GM12878 (cell line): ENCODE data around the gene CAMK2B. TPM values are rescaled to one million over a fixed set of nuclear protein-coding genes. Genes with fewer than 3 reads are reported as not detected.

Source experiments
- ATAC-seq: fragments of 200-7000 bp; cut with Tn5 transposase; 3 replicates; pipeline ENCODE4 v1.9.1; 2020; ENCODE audit warnings: mild to moderate bottlenecking, moderate library complexity
- BruUV-seq: library from RNA; stranded (reverse); fragments of 400-500 nt; replicated peaks from 2 replicates; lab custom pipeline; 2021; lab: Mats Ljungman, UMichigan
- CTCF ChIA-PET: fragments of 300-600 bp; sonication (Branson Sonifier 250); formaldehyde crosslinking; extraction: SDS; loops from one replicate; lab custom pipeline; 2021; ENCODE audit warnings: inconsistent platforms; lab: Yijun Ruan, JAX
- POLR2A ChIA-PET: fragments of 350-600 bp; formaldehyde crosslinking; extraction: SDS; loops from one replicate; lab custom pipeline; 2021; ENCODE audit warnings: inconsistent platforms; lab: Charles Lee
- RAD21 ChIA-PET: fragments of 300-600 bp; sonication (Branson Sonifier 250); formaldehyde crosslinking; loops from one replicate; lab custom pipeline; 2023; ENCODE audit warnings: antibody characterized with exemption; ENCODE audit not compliant: unreplicated experiment; lab: Charles Lee
- SMC1A ChIA-PET: fragments of 300-600 bp; sonication (Branson Sonifier 250); formaldehyde crosslinking; loops from one replicate; lab custom pipeline; 2023; ENCODE audit not compliant: unreplicated experiment, uncharacterized antibody; lab: Charles Lee
- DNase-seq: peaks from one replicate; pipeline ENCODE4 v3.0.0-alpha.2; 2011; ENCODE audit warnings: low read depth, low spot score
- FAIRE-seq: peaks from 3 replicates; lab custom pipeline; 2011; peaks lifted over from hg19 to GRCh38; lab: Jason Lieb, UNC
- H2AFZ ChIP-seq: 2 replicates; pipeline ENCODE4 v1.6.0; 2011; ENCODE audit warnings: low read depth, low read length, control low read depth; ENCODE audit not compliant: control insufficient read depth
- H3K27ac ChIP-seq: 2 replicates; pipeline ENCODE4 v1.5.1; 2011; ENCODE audit warnings: control low read depth; ENCODE audit not compliant: control insufficient read depth, insufficient read depth
- H3K27me3 ChIP-seq, 2 experiments: replicated peaks in 1 of 2; 2 replicates each; pipeline versions ENCODE4 v1.6.0 to v1.6.1; 2011; ENCODE audit warnings: low read length in 1 of 2; ENCODE audit not compliant: control insufficient read depth in 2 of 2, insufficient read depth in 2 of 2
- H3K36me3 ChIP-seq, 2 experiments: 2 replicates each; pipeline ENCODE4 v1.5.1; 2011; ENCODE audit warnings: low read length in 1 of 2; ENCODE audit not compliant: control insufficient read depth in 2 of 2, insufficient read depth in 2 of 2
- H3K4me1 ChIP-seq: 2 replicates; pipeline ENCODE4 v1.6.1; 2011; ENCODE audit warnings: mild to moderate bottlenecking, low read length, moderate library complexity, mixed read lengths; ENCODE audit not compliant: control insufficient read depth, insufficient read depth
- H3K4me2 ChIP-seq: 2 replicates; pipeline ENCODE4 v1.6.0; 2011; ENCODE audit warnings: control low read depth; ENCODE audit not compliant: control insufficient read depth, insufficient read depth
- H3K4me3 ChIP-seq: fragments of 200-600 bp; sonication (generic); 2 replicates; pipeline ENCODE4 v1.5.1; 2016
- H3K79me2 ChIP-seq: 2 replicates; pipeline ENCODE4 v1.6.0; 2011; ENCODE audit warnings: low read length; ENCODE audit not compliant: control insufficient read depth, insufficient read depth
- H3K9ac ChIP-seq: 2 replicates; pipeline ENCODE4 v1.8.0; 2011; ENCODE audit warnings: low read length, control low read depth, mixed read lengths; ENCODE audit not compliant: control insufficient read depth, insufficient read depth
- H3K9me3 ChIP-seq: replicated peaks from 3 replicates; pipeline ENCODE4 v1.5.1; 2011; ENCODE audit warnings: mild to moderate bottlenecking, low read length; ENCODE audit not compliant: control insufficient read depth, insufficient read depth
- H4K20me1 ChIP-seq: 2 replicates; pipeline ENCODE4 v1.6.0; 2011; ENCODE audit not compliant: control insufficient read depth, insufficient read depth
- BCL11A ChIP-seq: IDR thresholded peaks from 2 replicates; pipeline ENCODE4 v1.6.1; 2011; ENCODE audit warnings: low read depth, low read length
- BCL3 ChIP-seq: IDR thresholded peaks from 2 replicates; pipeline ENCODE4 v1.6.1; 2011; ENCODE audit warnings: borderline replicate concordance, low read depth, mild to moderate bottlenecking, moderate library complexity, low read length; ENCODE audit not compliant: insufficient read depth, poor library complexity, severe bottlenecking
- BCLAF1 ChIP-seq: fragments of 450-650 bp; IDR thresholded peaks from 2 replicates; pipeline ENCODE4 v1.6.1; 2017; ENCODE audit warnings: antibody characterized with exemption, mild to moderate bottlenecking, moderate library complexity
- BHLHE40 ChIP-seq, 2 experiments: fragments of 450-650 bp in 1 of 2; IDR thresholded peaks; 2 replicates each; pipeline ENCODE4 v1.6.1; 2011 to 2017; ENCODE audit warnings: low read depth in 2 of 2, borderline replicate concordance in 1 of 2, improper control_type of control experiment in 1 of 2, low read length in 1 of 2, mild to moderate bottlenecking in 1 of 2
- CBFB ChIP-seq: IDR thresholded peaks from 2 replicates; pipeline ENCODE4 v1.6.1; 2016; ENCODE audit warnings: antibody characterized with exemption, low read depth
- CTCF ChIP-seq, 3 experiments: IDR thresholded peaks in 2 of 3; conservative IDR thresholded peaks in 1 of 3; 2 replicates each; pipeline ENCODE4 v1.5.1; 2011; ENCODE audit warnings: low read depth in 3 of 3, low read length in 3 of 3, mild to moderate bottlenecking in 3 of 3, control low read depth in 2 of 3, moderate library complexity in 2 of 3, inconsistent platforms in 1 of 3, mixed read lengths in 1 of 3; ENCODE audit not compliant: control insufficient read depth in 2 of 3, insufficient read depth in 1 of 3; ENCODE audit errors: extremely low read depth in 1 of 3
- GABPA ChIP-seq: IDR thresholded peaks from 2 replicates; pipeline ENCODE4 v1.6.1; 2014; ENCODE audit warnings: antibody characterized with exemption, low read depth, mild to moderate bottlenecking, inconsistent platforms
- HSF1 ChIP-seq: fragments of 150-350 bp; IDR thresholded peaks from 2 replicates; pipeline ENCODE4 v1.6.1; 2014; ENCODE audit warnings: mild to moderate bottlenecking, low read depth, low read length
- KAT2A ChIP-seq: conservative IDR thresholded peaks from 2 replicates; pipeline ENCODE4 v1.6.1; 2011; ENCODE audit warnings: low read depth, low read length; ENCODE audit not compliant: control insufficient read depth
- MYC ChIP-seq: IDR thresholded peaks from 2 replicates; pipeline ENCODE4 v1.6.1; 2011; ENCODE audit warnings: mild to moderate bottlenecking, low read length, moderate library complexity, inconsistent platforms; ENCODE audit not compliant: insufficient read depth, insufficient replicate concordance, insufficient read length, severe bottlenecking
- NKRF ChIP-seq: fragments of 450-650 bp; conservative IDR thresholded peaks from 2 replicates; pipeline ENCODE4 v1.6.1; 2017; ENCODE audit warnings: mild to moderate bottlenecking, moderate library complexity
- SMAD5 ChIP-seq: IDR thresholded peaks from 2 replicates; pipeline ENCODE4 v1.6.1; 2016; ENCODE audit warnings: antibody characterized with exemption, low read depth
- SREBF1 ChIP-seq: IDR thresholded peaks from 2 replicates; pipeline ENCODE4 v1.6.1; 2012; ENCODE audit warnings: mild to moderate bottlenecking, low read length
- WGBS: methylation state at CpG from one replicate; pipeline ENCODE4 v1.1.6; 2016; ENCODE audit warnings: low lambda C conversion rate; ENCODE audit not compliant: insufficient replicate concordance, insufficient coverage; ENCODE audit errors: missing lambda C conversion rate; 5-methylcytosine and 5-hydroxymethylcytosine counted together
- in situ Hi-C: fragments of 300-500 bp; cut with MboI; formaldehyde crosslinking; loops from 9 replicates; pipeline ENCODE4 v1.14.3; 2018; ENCODE audit warnings: mixed read lengths
- intact Hi-C: fragments of 100-400 bp; cut with micrococcal nuclease; formaldehyde crosslinking; loops from one replicate; pipeline ENCODE4 v1.14.2; 2022; ENCODE audit not compliant: unreplicated experiment
- polyA plus RNA-seq, 11 experiments: library from polyadenylated mRNA; depleted of rRNA in 4 of 11; unstranded in 6 of 11; stranded (reverse) in 5 of 11; fragments of >200 nt; fragmentation: Nextera tagmentation in 4 of 11; fragmentation: Illumina TruSeq in 1 of 11; extraction: Ambion mirVana in 4 of 11; extraction: Trizol in 1 of 11; gene quantifications; 1 replicate in 1 of 11; 2 replicates in 10 of 11; pipeline versions ENCODE4 v1.2.1 to v1.2.3, GENCODE V29; 2011 to 2016; ENCODE audit warnings: inconsistent platforms in 2 of 11, missing spikeins in 2 of 11, low read depth in 1 of 11
- total RNA-seq, 4 experiments: library from RNA; depleted of rRNA in 3 of 4; stranded (reverse); fragments of >200 nt in 3 of 4; fragmentation: Illumina TruSeq in 1 of 4; extraction: Trizol in 1 of 4; gene quantifications; 2 replicates each; pipeline versions ENCODE4 v1.2.1 to v1.2.3, GENCODE V29; 2013 to 2021

CAMK2B gene
- total and polyA plus RNA-seq, 10 of the 15 experiments (the other 5 are each of a cell fraction or from before 2014, with no cell fraction given), result 0.06 to 0.23 (median 0.11) TPM; not detected in 5

GRCh38 chr7:44191171-44191570, 134.2 kb downstream of the CAMK2B start:
- intact Hi-C loops, result loop anchor here (5.0 kb wide), 1 partner anchor 39 kb away; no protein-coding TSS in a partner anchor
- Histone ChIP-seq H3K79me2 (no peaks in the 10 kb centered on the region), H3K36me3 (no peaks in the 10 kb centered on the region), H3K27ac (no peak overlapping the region), H3K4me1 (no peaks in the 10 kb centered on the region), H3K4me3 (no peak overlapping the region), H4K20me1 (no peaks in the 10 kb centered on the region), H2AFZ (no peak overlapping the region), H3K9me3 (no peaks in the 10 kb centered on the region), H3K4me2 (no peak overlapping the region), H3K27me3 (no peaks in the 10 kb centered on the region; a peak in 1 of 4 replicates), H3K9ac (no peak overlapping the region)
- in situ Hi-C loops, result no loop called here
- no TSS peak for BruUV-seq
- FAIRE-seq (no peak), DNase-seq (no peak), ATAC-seq (no peak)
- POLR2A ChIA-PET, result no interaction called here
- CTCF ChIA-PET, result no interaction called here
- RAD21 ChIA-PET, result no interaction called here
- WGBS, result 63% methylated on average over 5 of the region's 5 CpGs
- SMC1A ChIA-PET, result no interaction called here
- TF ChIP-seq HSF1 (no peak), MYC (no peak), BCLAF1 (no peak), CBFB (no peak), NKRF (no peak), SMAD5 (no peak), BHLHE40 (IDR thresholded peaks at IDR 0.05; ENCODE audit: borderline replicate concordance in 1 of 2, low read depth in 2 of 2, low read length in 1 of 2) (no peak), BCL11A (no peak), GABPA (no peak), KAT2A (no peak), BCL3 (no peak), CTCF (IDR thresholded peaks at IDR 0.05 in 2 of 3, conservative IDR thresholded peaks at IDR 0.05 in 1 of 3; ENCODE audit: control insufficient read depth in 2 of 3, extremely low read depth in 1 of 3, insufficient read depth in 1 of 3, low read depth in 3 of 3, low read length in 3 of 3) (no peak), SREBF1 (no peak)
